OCI-M1 (cell line): ENCODE measurements around the gene CTNND2.
"Not testable (repeated sequence)": the region's sequence is repeated elsewhere in the genome, so short reads cannot be mapped to it uniquely, and the experiment has no call there.

ENCODE experiments used
- DNase-seq: peaks from one replicate; lab custom pipeline; 2025; lab: John Stamatoyannopoulos, UW

CTNND2 gene

DNA sequence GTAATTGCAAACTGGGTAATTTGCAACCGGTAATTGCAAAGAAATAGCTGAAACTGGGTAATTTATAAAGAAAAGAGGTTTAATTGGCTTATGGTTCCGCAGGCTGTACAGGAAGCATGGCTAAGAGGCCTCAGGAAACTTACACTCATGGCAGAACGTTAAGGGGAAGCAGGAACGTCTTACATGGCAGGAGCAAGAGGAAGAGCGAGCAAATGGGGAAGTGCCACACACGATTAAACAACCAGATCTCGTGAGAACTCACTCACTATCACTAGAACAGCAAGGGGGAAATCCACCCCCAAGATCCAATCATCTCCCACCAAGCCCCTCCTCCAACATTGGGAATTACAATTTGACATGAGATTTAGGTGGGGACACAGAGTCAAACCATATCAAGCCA is 590.6 kb downstream of the CTNND2 start:
- not testable (repeated sequence) for DNase-seq

DNA sequence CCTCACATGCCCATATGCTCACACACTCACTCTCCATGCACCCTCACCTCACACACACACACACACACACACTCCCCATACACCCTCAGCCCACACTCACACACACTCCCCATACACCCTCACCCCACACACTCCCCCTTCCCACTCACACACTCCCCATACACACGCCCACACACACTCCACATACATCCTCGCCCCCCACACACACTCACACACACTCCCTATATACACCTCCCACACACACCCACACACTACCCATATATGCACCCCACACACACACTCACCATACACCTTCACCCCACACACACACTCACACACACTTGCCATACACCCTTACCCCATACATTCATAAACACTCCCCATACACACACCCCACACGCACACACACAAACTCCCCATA is 592.5 kb downstream of the CTNND2 start:
- no peak for DNase-seq

DNA sequence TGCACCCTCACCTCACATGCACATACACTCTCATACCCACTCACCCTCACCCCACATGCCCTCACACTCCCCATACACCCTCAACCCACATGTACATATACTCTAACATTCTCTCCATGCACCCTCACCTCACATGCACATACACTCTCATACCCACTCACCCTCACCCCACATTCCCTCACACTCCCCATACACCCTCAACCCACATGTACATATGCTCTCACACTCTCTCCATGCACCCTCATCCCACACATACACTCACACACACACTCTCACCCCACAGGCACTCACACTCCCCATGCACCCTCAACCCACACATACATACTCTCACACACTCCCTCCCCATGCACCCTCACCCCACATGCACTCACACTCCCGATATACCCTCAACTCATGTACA is 593.0 kb downstream of the CTNND2 start:
- DNase-seq = no peak

DNA sequence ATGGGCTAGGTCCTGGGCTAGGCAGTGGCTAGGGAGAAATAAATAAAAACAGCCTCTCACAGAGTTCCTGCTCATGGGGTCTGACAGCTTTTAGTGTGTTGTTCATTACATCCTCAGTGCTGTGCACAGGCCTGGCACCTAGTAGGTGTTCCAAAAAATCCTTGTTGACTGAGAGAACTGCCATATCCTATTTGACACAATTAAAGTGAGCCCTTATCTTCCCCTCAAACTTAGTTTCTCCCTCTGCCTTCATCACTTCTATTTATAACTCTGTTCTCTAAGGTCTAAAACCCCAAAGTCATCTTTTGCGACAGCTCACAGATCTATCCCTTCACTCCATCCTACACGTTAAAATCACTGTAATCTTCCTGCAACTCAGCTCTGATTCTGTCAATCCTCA is 594.1 kb downstream of the CTNND2 start:
- no peak for DNase-seq

DNA sequence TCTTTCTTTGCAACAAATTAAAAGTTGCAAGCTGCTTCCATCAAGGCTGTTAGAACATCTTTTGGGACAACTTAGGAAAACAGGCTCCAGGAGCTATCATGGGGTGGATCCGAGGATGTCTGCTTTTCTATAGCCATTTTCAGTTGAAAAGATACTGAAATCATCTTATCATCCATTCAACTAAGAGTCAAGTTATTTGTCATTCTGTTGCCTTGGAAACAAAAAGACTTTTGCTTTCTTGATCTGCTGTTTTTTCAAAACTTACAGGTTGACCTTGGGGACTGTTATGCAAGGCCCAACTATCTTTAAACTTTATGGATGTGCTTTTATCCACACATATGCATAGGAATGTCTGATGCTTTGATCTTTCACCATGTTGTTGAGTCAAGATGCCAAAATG is 597.9 kb downstream of the CTNND2 start:
- DNase-seq = no peak

DNA sequence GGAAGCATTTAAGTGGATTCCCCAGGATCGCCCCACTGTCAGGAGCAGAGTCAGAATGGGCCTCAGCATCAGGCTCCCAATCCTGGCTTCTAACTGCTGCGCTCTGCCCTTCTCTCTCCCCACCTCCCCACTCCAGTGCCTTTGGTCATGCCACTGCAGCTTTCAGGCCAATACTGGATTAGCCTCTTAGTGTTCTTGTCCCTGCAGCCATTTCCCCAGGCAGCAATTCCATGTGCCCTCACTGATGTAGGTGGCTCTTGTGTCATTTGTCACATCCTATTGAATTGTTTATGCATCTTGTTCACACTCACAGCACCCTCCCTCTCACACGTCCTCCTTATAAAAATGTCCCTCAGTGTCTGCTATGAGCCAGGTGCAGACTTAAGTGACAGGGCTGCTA is 599.0 kb downstream of the CTNND2 start:
- DNase-seq = no peak

DNA sequence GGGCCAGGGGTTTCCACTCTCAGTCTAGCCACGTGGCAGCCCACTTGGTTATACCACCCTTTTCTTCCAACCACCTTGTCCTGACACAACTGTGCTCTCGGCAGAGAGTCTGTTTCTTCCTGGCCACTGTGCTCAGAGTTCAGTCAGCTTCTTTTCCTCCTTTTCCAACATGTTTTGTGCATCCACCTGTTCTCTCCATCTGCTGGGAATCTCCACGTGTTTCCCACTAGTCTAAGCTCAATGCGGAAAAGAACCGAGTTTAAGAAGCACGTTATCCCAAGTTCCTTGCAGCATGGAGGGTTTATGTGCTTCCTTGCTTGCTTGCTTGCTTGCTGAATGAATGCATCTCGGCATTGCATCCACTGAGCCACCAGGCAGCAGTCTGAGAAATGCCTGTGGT is 599.6 kb downstream of the CTNND2 start:
- DNase-seq = no peak

DNA sequence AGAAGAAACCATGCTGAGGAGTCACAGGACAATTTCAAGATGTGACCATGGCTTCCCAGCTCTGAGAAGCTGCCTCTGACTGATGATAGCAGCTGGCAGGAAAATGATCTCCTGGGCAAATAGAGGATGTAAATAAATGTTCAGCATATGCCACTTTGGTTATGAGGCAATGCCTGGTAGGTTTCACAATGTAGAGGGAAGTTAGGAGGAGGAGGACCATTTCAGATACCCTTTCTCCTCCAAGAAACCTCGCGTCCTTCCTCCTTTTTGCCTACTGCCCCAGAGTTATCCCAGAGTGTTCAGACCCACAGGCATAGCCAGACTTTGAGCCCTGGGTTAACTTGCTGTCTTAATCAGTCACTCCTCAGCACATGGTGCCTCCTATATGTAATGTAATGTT is 601.6 kb downstream of the CTNND2 start:
- DNase-seq = no peak

DNA sequence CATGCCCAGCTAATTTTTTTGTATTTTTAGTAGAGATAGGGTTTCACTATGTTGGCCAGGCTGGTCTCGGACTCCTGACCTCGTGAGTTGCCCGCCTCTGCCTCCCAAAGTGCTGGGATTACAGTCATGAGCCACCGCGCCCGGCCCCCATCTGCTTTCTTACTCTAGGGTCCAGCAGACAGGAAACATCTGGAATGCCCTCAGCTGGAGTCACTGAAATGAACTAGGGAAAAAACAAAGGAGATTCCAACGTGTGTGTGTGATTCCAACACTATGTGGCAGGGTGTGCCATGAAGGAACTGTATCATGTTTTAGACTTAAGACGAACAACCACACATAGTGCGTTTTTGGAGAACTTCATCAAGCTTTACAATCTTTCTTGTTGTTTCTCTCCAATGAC is 603.1 kb downstream of the CTNND2 start:
- no peak for DNase-seq

DNA sequence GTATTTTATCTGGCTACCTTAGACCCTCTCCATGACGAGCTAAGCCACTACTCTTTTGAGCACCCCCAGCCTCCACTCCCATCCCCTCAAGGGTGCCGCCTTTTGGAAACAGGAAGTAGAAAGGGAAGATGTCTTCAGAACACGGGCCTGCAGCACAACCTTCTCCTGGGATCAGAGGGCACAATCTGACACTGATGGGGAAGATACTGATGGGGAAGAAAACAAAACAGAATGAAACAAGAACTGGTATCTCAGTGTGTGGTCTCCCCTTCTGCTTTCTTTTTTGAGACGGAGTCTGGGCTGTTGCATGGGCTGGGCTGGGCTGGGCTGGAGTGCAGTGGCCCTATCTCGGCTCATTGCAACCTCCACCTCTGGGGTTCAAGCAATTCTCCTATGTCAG is 603.5 kb downstream of the CTNND2 start:
- no peak for DNase-seq

DNA sequence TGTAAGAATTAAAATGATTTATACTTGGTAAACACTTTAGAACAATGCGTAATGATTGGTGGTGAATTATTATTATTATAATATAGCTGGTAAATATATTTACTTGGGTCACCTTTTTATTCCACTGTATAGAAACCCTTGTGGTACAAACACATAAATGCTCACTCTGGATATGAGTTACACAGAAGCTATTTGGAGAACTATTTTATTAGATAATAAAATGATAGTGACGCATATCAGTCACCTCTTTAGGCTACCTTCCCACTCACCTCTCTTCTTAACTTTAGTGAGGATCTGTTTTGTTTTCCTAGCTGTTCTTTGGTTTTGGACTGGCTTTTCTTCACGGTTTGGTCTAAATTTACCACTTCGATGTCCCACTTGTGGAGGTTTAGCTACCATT is 605.4 kb downstream of the CTNND2 start:
- no peak for DNase-seq

DNA sequence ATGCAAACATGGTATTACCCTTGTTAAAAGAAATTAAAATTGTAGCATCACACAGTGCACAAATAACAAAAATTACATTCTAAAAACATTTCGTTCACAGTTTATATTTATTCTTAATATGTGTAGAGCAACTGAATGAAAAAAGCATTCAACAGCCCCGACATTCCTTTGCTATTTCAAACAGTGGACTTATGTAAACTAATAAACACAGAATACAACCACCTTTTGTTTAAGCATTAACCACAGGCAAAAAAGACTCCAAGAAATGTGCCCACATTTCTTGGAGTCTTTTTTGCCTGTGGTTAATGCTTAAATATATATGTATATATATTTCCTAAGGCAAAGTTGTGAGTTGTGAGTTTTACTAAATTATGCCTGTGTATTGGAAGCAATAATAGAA is 610.7 kb downstream of the CTNND2 start:
- DNase-seq = no peak

DNA sequence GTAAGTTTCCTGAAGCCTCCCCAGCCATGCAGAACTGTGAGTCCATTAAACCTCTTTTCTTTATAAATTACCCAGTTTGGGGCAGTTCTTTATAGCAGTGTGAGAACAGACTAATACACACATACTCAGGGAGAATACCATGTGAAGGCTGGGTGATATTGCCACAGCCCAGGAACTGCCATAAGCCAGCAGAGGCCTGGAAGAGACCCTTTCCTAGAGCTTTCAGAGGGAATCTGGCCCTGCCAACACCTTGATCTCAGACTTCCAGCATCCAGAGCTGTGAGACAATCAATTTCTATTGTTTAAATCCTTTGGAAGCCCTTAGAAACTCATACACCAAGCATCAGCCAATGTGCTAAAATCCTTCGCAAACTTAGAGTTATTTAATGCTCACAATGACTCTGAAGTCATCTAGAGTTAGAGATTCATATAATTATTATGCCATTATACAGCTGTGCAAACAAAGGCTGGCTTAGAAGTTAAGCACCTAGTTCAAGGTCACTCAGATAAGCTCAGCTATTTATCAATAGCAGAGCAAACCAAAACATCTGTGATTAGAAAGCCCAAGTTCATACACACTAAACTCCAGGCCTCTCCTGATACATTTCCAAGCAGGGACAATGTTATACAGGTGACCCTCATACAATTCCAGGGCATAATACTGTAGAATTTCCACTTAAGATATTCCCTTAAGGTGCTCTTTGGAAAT is 611.4 kb downstream of the CTNND2 start:
- no peak for DNase-seq

DNA sequence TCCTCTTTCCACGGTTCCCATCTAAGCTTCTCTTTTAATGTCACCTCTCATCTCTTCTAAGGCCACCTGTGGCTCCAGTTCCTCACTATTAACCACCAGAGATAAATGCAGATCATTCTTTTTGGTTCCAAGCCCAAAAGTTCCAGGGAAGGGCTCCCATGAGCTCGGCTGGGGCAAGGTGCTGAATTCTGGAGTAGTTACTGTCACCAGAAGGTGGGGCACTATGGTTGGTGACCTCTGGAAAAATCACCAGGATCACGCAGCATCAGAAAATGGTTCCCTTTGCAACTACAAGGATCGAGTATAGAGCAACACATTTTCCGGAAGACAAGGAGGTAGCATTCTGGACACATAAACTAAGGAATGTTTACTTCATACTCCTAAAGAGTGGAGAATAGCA is 614.5 kb downstream of the CTNND2 start:
- no peak for DNase-seq

DNA sequence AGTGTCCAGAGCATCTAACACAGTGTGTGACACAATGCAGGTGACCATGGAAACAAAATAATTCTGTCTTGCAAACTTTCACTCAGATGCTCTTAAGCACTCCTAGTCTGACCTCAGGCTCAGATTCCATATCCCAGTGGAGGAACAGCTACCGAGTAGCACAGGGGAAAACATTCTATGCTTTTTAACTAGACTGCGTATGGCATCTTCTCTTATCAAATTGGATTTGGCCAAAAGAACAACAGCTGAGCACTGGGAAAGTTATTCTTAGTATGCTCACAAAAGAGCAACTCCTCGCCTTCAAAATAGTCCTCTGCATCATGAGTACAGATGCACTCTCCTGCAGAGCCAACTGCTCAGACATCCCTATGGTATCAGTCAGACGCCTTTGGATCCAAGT is 615.0 kb downstream of the CTNND2 start:
- DNase-seq = no peak

DNA sequence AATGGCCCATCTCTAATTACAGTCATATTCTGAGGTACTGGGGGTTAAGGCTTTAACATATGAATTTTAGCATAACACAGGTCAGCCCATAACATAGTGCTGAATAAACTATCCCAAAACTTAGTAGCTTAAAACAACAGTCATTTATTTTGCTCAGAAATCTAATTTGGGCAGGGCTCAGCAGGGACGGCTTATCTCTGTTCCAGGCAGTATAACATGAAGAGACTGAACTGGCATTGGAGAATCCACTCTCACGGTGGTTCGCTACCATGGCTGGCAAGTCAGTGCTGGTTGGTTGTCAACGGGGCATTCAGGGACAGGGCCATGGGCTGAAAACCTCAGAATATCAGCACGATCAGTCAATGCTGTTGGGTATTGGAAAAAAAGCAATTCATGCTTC is 622.4 kb downstream of the CTNND2 start:
- DNase-seq = no peak

DNA sequence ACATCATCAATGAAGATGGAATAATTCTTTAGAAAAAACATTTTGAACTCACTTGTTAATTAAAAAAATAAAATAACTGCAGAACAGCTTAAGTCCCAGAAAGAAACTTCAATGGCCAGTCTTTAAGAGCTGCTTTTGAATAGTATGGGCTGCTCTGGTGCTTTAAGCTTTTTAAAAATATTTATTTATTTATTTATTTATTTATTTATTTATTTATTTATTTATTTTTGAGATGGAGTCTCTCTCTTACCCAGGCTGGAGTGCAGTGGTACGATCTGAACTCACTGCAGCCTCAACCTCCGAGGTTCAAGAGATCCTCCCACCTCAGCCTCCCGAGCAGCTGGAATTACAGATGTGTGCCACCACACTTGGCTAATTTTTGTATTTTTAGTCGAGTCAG is 626.9 kb downstream of the CTNND2 start:
- no peak for DNase-seq

DNA sequence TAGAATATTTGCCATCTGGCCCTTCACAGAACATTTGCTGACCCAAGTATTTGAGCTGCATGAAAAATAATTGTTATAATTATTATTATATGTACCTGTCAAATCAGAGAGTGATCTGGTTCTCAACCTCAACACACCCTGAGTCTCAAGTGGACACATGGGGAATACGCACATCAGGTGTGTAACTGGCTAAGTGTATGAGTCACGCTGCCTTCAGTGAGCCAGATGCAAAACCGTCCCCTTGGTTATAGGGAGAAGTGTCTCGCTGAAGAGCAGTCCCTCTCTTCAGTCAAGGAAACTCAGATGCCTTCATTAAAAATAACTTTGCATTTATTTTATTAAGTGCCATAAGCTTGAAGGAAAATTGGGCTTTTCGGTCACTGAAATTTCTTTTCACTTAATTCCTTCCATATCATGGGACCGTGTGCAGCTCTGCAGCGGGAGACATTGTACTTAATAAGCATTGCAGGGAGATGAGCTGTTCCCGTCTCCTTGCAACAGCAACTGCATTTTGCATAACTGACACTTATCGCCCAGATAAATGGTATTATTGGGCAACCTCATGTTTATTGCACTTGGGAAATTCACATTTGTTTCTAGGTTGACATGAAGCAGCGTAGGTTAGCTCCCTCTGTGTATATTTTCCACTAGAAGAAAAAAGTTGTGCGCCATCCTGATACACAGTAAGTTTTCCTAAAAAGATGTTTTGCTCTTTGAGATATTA is 630.9 kb downstream of the CTNND2 start:
- no peak for DNase-seq

DNA sequence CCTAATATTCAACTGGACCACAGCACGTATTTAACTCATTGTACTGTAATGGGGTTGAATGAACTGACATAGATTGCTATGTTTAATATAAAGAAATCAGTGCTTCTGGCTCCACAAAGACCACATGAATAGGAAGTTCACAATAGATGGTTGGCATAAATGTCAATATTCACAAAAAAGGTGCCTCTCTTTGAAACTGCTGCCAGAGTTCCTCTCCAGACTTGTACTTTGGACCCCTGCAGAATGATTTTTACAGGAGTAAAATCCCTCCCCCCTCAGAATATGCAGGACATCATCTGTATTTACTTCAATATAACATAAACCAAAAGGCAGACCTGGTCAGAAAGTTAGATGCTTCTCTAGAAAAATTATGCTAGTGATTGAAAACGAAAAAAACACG is 634.7 kb downstream of the CTNND2 start:
- no peak for DNase-seq

DNA sequence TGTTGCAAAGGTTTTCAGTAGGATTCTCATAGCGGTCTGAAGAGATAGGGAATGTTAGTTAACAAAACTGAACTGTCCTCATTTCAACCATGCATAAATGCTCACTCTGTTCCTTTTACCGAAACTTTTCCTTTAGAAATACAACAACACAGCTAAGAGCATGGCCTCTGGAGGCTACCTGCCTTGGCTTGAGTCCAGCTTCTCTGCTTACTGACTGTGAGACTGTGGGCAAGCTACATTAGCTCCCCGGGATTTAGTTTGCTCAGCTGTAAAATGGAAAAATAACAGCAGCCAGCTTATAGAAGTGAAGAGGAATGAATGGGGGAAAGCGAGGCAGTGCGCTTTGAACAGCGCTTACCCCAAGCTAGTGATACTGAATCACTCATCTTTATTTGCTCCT is 635.4 kb downstream of the CTNND2 start:
- DNase-seq = no peak

DNA sequence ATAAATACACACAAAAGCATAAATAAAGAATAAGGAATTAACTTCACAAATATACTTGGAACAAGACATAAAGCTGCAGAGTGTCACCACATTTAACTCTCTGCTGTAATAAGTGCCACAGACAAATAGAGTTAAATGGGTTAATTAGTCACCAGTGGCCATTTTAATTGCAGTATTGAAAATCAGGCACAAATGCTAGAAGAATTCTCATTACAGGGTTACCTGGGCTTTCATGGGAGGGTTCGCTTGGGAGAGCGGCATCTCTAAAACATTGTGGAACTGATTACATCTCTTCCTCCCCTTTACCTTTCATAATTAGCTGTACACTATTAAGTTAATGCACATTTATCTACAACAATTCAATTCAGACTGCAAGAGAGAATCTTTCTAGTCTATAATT is 637.9 kb downstream of the CTNND2 start:
- no peak for DNase-seq

DNA sequence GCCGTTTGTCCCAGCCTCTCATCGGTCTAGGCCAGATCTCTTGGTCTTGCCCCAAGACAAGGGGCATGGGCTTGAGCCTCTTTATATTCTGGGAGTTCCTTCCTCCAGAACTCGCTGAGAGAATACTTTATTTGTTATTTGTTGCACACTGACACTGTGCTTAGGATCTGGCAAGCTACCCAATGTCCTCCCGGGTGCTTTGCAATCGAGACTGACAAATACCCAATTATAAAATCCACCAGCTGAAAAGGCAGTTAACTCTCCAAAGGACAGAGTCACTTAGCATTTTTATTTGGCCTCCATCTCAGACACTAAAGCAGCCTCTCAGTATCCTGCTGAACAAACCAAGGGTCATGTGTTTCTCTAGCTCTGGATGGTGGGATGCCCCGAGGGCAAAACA is 643.0 kb downstream of the CTNND2 start:
- DNase-seq = no peak

DNA sequence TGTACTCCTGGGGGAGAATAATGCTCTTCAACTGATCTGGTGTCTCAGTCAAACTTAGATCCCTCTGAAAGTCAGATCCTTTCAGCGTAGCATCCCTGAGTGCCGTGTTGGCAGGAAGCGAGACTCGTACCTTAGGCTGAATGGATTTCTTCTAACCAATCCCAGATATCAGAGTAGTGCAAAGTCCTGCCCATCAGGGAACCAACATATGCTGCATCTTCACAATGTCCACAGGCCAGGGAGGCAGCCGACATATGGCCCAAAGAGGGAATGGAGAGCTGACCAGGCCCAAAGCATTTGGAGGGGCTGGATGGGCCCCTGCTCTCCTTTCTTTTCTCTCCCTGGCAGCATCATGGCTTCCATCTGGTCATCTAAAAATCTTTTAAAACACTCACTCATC is 646.2 kb downstream of the CTNND2 start:
- DNase-seq = no peak

DNA sequence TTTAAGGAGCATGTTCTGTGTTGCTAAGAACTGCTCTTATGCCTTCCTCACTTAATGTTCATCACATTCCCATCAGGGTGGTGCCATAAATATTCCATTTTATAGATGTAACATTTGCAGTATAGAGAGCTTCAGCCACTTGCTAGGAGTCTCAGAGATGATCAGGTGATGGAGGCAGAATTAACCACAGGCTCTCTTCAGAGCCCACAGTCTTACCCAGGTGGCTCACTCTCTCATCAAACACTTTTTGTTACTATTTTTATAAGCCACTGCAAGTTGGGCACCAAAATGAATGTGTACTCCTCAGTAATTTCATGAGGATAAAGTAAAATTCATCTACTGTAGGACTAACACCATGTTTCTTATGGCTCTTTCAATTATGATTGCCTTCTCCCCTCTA is 651.7 kb downstream of the CTNND2 start:
- DNase-seq = no peak
